ENCODE measurements around the gene ITM2A. TPM values are rescaled to one million over a fixed set of nuclear protein-coding genes. Genes with fewer than 3 reads are reported as not detected.

Gene ITM2A
- total RNA-seq, 1 experiment from 2014 or later = 839 TPM

Other genes with a start within 250 kb of the ITM2A start
- gene GPR174, start 222.6 kb downstream of the ITM2A start, total RNA-seq (2021) = 27.1 and 31.7 TPM in 2 replicates